Prostate gland (tissue), 2 donors: ENCODE results near the gene CHPF. TPM values are rescaled to one million over a fixed set of nuclear protein-coding genes. Genes with fewer than 3 reads are reported as not detected.

ENCODE experiments used
- DNase-seq: peaks from one replicate; pipeline ENCODE4 v3.0.0-alpha.2; 2019; ENCODE audit warnings: low spot score
- H3K27ac ChIP-seq, 2 donors: fragments of 200-600 bp; sonication (generic); 2 replicates each; pipeline ENCODE4 v1.5.1; 2017 to 2019
- H3K27me3 ChIP-seq: fragments of 200-600 bp; sonication (generic); replicated peaks from 2 replicates; pipeline ENCODE4 v1.5.1; 2019; ENCODE audit not compliant: insufficient read depth
- H3K36me3 ChIP-seq, 2 donors: fragments of 200-600 bp; sonication (generic); 1 replicate in 1 of 2; 2 replicates in 1 of 2; pipeline versions ENCODE4 v1.5.1 to v1.8.1; 2017 to 2019
- H3K4me1 ChIP-seq: fragments of 200-600 bp; sonication (generic); replicated peaks from 2 replicates; pipeline ENCODE4 v1.5.1; 2019
- H3K4me3 ChIP-seq, 2 donors: fragments of 200-600 bp; sonication (generic); 2 replicates each; pipeline ENCODE4 v1.5.1; 2017 to 2019
- H3K9me3 ChIP-seq: fragments of 200-600 bp; sonication (generic); 2 replicates; pipeline ENCODE4 v1.5.1; 2017
- POLR2A ChIP-seq: fragments of 450-650 bp; IDR thresholded peaks from one replicate; pipeline ENCODE4 v1.6.1; 2016; ENCODE audit warnings: antibody characterized with exemption, mild to moderate bottlenecking
- POLR2AphosphoS5 ChIP-seq: sonication (generic); formaldehyde crosslinking; IDR thresholded peaks from one replicate; pipeline ENCODE4 v1.6.1; 2017; ENCODE audit warnings: antibody characterized with exemption
- WGBS: methylation state at CpG from one replicate; pipeline ENCODE4 v1.1.5; 2018; 5-methylcytosine and 5-hydroxymethylcytosine counted together
- intact Hi-C: fragments of 100-400 bp; cut with DNase I; formaldehyde crosslinking; loops from one replicate; pipeline ENCODE4 v1.14.2; 2022
- total RNA-seq, 2 donors: library from RNA; depleted of rRNA; stranded (reverse); fragments of >200 nt; gene quantifications; one replicate each; pipeline ENCODE4 v1.1.0, GENCODE V29; 2016
- TF ChIP-seq, protein P1 (sequence below), 4 experiments: fragments of 200-600 bp in 2 of 4; fragments of 450-650 bp in 2 of 4; sonication (generic) in 2 of 4; IDR thresholded peaks; 1 replicate in 3 of 4; 2 replicates in 1 of 4; pipeline ENCODE4 v1.5.1; 2016 to 2019; ENCODE audit warnings: antibody characterized with exemption in 4 of 4, mild to moderate bottlenecking in 2 of 4, moderate library complexity in 2 of 4

CHPF gene
- total RNA-seq, 2 donors from 2014 or later = 150 to 819 TPM

DNA sequence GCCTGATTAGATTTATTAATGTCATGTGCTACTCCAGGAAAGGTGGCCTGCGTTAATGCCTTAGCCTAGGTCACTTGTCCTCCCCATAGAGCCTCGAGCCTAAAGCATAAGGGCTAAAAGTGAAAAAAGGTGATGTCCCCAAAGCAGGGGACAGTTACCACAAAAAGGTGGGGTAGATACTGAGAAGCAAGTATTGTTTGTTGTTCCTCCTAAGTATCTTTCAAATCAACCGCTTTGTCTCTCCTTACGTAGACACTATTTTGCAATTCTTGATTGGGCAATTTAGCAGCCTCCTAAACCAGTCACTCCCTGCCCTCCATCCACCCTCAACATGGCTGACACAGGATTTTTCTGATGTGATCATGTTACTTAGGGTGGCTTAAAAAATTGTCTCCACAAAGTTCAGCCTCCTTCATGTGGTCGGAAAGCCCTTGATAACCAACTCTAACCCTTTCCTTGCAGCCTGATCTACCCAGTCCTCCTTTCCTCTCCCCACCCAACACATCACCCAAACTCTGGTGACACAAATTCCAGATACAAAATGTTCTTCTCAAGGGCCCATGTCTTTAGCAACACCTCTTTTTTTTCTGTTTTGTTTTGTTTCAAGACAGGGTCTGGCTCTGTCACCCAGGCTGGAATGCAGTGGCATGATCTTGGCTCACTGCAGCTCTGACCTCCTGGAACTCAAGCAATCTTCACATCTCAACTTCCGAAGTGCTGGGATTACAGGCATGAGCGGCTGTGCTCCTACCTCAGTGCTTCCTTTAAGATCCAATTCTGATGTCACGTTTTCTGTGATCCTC is 35.4 kb upstream of the CHPF start:
- no peaks in the 10 kb centered on the region for H3K27me3 ChIP-seq
- H3K9me3 ChIP-seq = no peaks in the 10 kb centered on the region
- intact Hi-C loops = no loop called here
- 86% methylated on average over 8 of the region's 8 CpGs for WGBS
- no peak for DNase-seq
- no peaks in the 10 kb centered on the region for H3K4me1 ChIP-seq
- H3K27ac ChIP-seq = no peak overlapping the region
- H3K36me3 ChIP-seq = no peaks in the 10 kb centered on the region
- TF ChIP-seq, protein P1, sequence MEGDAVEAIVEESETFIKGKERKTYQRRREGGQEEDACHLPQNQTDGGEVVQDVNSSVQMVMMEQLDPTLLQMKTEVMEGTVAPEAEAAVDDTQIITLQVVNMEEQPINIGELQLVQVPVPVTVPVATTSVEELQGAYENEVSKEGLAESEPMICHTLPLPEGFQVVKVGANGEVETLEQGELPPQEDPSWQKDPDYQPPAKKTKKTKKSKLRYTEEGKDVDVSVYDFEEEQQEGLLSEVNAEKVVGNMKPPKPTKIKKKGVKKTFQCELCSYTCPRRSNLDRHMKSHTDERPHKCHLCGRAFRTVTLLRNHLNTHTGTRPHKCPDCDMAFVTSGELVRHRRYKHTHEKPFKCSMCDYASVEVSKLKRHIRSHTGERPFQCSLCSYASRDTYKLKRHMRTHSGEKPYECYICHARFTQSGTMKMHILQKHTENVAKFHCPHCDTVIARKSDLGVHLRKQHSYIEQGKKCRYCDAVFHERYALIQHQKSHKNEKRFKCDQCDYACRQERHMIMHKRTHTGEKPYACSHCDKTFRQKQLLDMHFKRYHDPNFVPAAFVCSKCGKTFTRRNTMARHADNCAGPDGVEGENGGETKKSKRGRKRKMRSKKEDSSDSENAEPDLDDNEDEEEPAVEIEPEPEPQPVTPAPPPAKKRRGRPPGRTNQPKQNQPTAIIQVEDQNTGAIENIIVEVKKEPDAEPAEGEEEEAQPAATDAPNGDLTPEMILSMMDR (IDR thresholded peaks at IDR 0.05) = no peak
- TF ChIP-seq POLR2A = no peak
- no peak for TF ChIP-seq POLR2AphosphoS5
- H3K4me3 ChIP-seq = no peak overlapping the region

DNA sequence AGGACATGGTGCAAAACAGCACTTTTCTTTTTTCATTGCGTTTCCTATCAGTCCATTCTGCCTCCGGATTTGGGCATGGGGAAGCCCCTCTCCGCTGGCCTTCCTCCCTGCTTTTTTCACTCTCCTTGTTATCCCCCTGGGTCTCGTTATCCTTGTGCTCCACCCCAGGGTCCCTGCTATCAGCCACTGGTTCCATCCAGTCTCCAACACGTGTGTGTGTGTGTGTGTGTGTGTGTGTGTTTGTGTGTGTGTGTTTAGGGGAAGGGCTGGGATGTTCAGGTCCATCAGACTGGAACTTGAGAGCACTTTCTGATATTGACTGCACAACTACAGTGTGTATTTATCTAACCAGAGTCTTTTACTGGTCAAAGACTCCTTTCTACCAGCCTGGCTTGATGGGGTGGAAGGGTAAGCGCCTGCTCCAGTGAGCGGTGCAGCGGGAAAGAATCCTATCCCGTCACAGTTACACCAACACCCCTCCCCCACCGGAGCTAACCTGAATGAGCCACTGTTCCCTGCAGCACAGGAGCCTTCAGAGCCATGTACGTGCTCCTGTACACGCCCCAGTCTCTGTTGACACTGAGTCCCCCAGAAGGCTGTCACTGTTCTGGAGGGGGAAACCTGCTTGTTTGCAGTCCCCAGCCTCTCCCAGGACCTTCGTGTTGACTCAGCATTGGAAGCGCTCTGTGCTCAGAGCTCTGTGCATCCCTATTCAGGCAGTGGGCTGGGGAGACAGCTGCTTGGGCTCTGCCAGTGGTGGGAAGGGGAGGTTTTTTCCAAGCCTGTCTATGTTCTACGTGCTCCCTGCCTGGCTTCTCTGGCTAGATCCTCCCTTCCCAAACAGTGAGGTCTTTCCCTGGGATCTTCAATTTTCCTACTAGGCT is 33.1 kb upstream of the CHPF start:
- no peak for DNase-seq
- intact Hi-C loops = no loop called here
- Histone ChIP-seq H3K36me3 (no peaks in the 10 kb centered on the region), H3K27ac (no peak overlapping the region), H3K4me1 (no peaks in the 10 kb centered on the region), H3K9me3 (no peaks in the 10 kb centered on the region), H3K4me3 (no peak overlapping the region), H3K27me3 (no peaks in the 10 kb centered on the region)
- TF ChIP-seq POLR2A (no peak), POLR2AphosphoS5 (no peak)
- TF ChIP-seq, protein P1 (IDR thresholded peaks at IDR 0.05) = no peak
- WGBS = 34% methylated on average over 15 of the region's 15 CpGs

DNA sequence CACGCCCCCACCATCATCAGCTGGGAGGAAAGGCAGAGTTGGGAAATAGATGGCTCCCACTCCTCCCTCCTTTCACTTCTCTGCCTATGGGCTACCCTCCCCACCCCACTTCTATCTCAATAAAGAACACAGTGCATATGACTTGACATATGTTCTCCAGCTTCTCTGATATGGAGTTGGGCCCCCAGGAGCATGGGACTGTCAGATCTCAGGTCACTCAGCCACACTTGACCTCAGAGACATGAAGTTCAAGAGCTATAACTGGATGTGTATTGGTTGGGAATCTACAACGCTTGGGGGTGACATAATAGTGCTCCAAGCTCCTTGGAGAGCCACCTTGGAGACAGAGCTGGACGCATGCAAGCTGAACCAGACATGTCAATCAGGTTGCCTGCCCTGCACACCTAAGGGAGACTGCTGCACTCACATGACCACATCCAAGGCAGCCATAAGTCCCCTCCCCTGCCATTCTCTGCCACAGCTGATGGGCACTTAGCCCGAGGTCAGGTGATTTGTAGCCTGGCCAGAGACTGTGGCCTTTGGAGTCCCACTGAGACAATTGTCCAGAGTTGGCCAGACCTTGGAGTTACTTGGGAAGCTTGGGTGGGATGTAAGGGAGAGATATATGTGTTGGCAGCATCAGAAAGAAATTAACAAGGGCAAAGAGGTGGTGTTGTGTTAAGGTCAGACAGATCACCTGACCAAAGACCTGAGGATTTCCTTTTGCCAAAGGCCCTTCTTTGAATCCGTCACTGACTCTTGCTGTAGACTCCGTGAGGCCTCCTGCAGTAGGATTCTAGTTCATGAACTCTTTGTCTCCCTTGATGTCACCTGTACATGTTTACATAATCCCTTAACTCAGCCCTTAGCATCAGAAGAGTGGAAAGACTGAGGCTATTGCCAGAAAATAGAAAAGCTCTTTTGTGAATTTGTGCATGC is 32.2 kb upstream of the CHPF start:
- H3K9me3 ChIP-seq = no peaks in the 10 kb centered on the region
- no peaks in the 10 kb centered on the region for H3K4me1 ChIP-seq
- TF ChIP-seq, protein P1 (IDR thresholded peaks at IDR 0.05) = no peak
- TF ChIP-seq POLR2AphosphoS5 = no peak
- TF ChIP-seq POLR2A = no peak
- no peaks in the 10 kb centered on the region for H3K27me3 ChIP-seq
- no peak overlapping the region for H3K27ac ChIP-seq
- intact Hi-C loops = no loop called here
- no peaks in the 10 kb centered on the region for H3K36me3 ChIP-seq
- no peak overlapping the region for H3K4me3 ChIP-seq
- DNase-seq = no peak
- 91% methylated on average over 6 of the region's 6 CpGs for WGBS

DNA sequence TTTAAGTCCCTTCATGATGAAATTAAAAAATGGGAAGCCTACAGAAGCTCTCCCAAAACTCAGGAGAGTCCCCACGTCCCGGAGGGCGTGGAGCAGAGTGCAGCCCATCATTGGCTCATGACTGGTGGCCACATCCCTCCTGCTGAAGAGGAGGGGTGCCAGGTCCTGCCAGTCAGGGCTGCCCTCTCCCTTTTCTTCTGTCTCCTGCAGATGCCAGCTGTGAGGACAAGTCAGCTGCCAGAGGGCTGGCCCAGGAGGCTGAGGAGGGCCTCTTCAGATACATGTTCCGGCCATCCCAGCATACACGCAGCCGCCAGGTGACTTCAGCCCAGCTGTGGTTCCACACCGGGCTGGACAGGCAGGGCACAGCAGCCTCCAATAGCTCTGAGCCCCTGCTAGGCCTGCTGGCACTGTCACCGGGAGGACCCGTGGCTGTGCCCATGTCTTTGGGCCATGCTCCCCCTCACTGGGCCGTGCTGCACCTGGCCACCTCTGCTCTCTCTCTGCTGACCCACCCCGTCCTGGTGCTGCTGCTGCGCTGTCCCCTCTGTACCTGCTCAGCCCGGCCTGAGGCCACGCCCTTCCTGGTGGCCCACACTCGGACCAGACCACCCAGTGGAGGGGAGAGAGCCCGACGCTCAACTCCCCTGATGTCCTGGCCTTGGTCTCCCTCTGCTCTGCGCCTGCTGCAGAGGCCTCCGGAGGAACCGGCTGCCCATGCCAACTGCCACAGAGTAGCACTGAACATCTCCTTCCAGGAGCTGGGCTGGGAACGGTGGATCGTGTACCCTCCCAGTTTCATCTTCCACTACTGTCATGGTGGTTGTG is 31.1 kb upstream of the CHPF start:
- no peaks in the 10 kb centered on the region for H3K36me3 ChIP-seq
- H3K9me3 ChIP-seq = no peaks in the 10 kb centered on the region
- 78% methylated on average over 22 of the region's 22 CpGs for WGBS
- TF ChIP-seq, protein P1 (IDR thresholded peaks at IDR 0.05) = no peak
- TF ChIP-seq POLR2AphosphoS5 = no peak
- no peak for TF ChIP-seq POLR2A
- no peak overlapping the region for H3K27ac ChIP-seq
- H3K4me1 ChIP-seq = no peaks in the 10 kb centered on the region
- H3K4me3 ChIP-seq = no peak overlapping the region
- H3K27me3 ChIP-seq = no peaks in the 10 kb centered on the region
- DNase-seq = no peak
- intact Hi-C loops = no loop called here
